Peyer's patch (tissue), 4 donors: Measurements from ENCODE around the gene CLCF1.

Source experiments
- POLR2A ChIP-seq, 2 donors: fragments of 450-650 bp; IDR thresholded peaks; one replicate each; pipeline ENCODE4 v1.5.1; 2017; ENCODE audit warnings: antibody characterized with exemption in 2 of 2, mild to moderate bottlenecking in 2 of 2, moderate library complexity in 2 of 2
- TF ChIP-seq, protein P1 (sequence below), 6 experiments: fragments of 450-650 bp in 4 of 6; fragments of 200-600 bp in 2 of 6; sonication (generic) in 1 of 6; IDR thresholded peaks; one replicate each; pipeline ENCODE4 v1.5.1; 2017 to 2019; ENCODE audit warnings: antibody characterized with exemption in 6 of 6, mild to moderate bottlenecking in 3 of 6, moderate library complexity in 1 of 6

GRCh38 chr11:67371911-67372320, 1.5 kb downstream of the CLCF1 start:
- TF ChIP-seq, protein P1, sequence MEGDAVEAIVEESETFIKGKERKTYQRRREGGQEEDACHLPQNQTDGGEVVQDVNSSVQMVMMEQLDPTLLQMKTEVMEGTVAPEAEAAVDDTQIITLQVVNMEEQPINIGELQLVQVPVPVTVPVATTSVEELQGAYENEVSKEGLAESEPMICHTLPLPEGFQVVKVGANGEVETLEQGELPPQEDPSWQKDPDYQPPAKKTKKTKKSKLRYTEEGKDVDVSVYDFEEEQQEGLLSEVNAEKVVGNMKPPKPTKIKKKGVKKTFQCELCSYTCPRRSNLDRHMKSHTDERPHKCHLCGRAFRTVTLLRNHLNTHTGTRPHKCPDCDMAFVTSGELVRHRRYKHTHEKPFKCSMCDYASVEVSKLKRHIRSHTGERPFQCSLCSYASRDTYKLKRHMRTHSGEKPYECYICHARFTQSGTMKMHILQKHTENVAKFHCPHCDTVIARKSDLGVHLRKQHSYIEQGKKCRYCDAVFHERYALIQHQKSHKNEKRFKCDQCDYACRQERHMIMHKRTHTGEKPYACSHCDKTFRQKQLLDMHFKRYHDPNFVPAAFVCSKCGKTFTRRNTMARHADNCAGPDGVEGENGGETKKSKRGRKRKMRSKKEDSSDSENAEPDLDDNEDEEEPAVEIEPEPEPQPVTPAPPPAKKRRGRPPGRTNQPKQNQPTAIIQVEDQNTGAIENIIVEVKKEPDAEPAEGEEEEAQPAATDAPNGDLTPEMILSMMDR (IDR thresholded peaks at IDR 0.05): no peak
- no peak for TF ChIP-seq POLR2A (IDR thresholded peaks at IDR 0.05)
